ENCODE results near the gene C7orf25. TPM values are rescaled to one million over a fixed set of nuclear protein-coding genes. Genes with fewer than 3 reads are reported as not detected.

C7orf25 gene
- total RNA-seq, 1 donor from 2014 or later = 6.4 TPM

- no peak for DNase-seq
These were observed 34.0 kb downstream of the C7orf25 start for GRCh38 chr7:42877862-42878261.

DNA sequence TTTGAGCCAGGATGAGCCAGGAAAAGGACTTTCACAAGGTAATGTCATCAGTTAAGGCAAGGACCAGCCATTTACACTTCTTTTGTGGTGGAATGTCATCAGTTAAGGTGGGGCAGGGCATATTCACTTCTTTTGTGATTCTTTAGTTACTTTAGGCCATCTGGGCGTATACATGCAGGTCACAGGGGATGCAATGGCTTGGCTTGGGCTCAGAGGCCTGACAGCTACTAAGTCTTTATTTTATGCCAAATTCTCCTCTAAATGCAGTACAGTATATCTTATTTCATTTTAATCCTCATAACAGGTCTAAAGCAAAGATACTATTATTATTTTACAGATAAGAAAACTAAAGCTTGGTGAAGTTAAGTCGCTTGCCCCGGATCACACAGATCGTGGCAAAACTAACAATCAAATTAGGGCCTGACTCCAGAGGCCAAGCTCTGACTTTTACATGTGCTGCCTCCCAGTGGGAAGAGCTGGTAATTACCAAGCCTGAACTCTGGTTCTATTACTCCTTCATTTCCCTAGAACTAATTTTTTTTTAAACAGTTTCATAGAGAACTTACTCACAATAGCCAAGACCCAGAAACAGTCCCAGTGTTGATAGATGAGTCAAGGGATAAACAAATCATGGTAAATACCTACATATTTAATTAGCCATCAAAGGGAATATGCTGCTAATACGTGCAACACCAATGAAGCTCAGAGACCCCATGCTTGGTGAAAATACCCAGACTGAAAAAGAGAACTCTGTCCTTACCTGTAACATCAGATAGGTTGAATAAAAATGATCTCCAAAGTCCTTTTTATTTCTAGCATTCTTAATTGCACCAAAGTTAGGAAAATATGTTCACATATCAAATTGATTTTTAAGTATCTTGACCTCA is 35.4 kb downstream of the C7orf25 start:
- peak; percentile 74 for DNase-seq

DNA sequence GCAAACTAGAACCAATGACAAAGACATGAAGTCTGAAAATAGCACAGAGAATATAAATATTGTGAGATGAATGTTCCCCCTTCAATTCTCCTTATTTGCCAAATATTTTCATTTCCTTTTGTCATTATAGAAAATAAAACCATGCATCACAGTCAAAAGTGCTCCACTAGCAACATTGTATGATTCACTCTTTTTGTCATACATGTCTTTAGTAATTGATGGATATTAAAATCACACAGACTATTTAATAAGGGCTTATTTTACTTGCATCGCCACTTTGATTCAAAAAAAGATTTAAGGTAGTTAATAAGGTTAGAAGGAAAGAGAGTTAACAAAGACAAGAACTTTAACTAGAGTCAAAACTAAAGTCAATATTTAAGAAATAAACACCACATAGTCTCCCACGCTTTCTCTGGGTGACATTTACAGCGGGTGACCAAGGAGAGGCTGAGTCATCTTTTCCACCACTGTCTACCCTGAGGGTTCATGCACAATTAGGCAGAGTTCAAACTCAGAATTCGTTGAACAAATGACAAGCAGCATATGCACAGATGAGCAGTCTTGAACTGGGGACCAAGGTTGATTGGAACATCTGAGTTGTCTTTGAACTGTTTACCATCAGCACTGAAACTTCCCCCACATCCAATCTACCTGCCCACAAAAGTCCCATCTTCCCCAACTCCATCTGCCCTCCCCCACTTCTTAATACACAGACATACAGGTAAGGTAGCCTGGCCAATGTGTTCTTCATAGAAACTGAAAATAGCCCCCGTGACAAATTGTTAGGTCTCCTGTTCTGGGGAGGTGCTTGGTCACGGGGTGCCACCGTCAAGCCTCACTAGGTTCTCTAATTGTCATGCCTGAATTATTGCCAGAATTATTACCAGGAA is 42.5 kb downstream of the C7orf25 start:
- DNase-seq = no peak

GRCh38 chr7:42868480-42868879 is 43.4 kb downstream of the C7orf25 start:
- no peak for DNase-seq

Other genes starting within 250 kb of the C7orf25 start
- gene PSMA2, start 20.1 kb upstream of the C7orf25 start, total RNA-seq = 52.7 TPM
- gene MRPL32, start 20.3 kb upstream of the C7orf25 start, total RNA-seq = 57.9 TPM
- 0.51 TPM for gene HECW1, start 200.6 kb upstream of the C7orf25 start, total RNA-seq

Measured in tongue (tissue), 2 donors.